ENCODE measurements around the gene CDCP1. TPM values are rescaled to one million over a fixed set of nuclear protein-coding genes. Genes with fewer than 3 reads are reported as not detected.

The CDCP1 gene
- total RNA-seq, 2 donors from 2014 or later = 14.3 to 21.5 TPM

DNA sequence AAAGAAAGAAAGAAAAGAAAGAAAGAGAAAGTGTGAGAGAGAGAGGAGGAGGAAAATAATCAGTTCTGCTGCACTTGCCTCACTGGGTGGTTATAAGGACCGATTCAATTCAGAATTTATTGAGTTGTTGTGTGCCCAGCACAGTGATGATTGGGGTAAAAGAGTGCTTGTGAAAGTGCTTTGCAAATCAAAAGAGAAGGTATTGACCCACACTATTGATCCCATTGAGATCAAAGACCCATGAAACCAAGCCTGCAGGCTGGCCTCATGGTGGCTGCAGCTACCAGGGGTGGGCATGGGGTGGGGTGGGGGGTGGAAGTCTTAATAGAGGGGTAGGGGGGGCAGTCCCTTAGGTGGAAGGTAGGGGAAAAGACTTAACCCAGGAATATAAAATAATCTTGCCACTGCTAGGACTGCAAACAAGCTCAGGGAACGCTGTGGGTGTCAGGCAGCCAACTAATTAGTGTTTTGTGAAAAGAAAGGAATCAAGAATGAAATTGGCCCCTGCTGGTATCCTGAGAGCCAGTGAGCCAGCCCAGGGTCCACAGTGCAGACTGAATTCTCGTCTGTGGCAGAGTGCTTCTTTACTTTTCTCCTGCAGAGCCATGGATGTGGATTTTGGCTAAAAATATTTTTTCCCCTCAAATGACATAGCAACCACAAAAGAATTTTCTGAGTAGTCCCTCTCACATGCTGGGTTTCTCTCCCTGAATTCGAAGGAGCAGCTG lies 85.8 kb downstream of the CDCP1 start:
- Histone ChIP-seq H3K9me3 (no peaks in the 10 kb centered on the region), H3K4me3 (no peak overlapping the region), H3K27me3 (replicated peaks; ENCODE audit: insufficient read depth) (no peaks in the 10 kb centered on the region), H3K36me3 (no peaks in the 10 kb centered on the region), H3K27ac (no peak overlapping the region), H3K4me1 (replicated peaks) (peaks cover 8% of the 10 kb centered on the region)
- TF ChIP-seq POLR2A (IDR thresholded peaks at IDR 0.05) (no peak), POLR2AphosphoS5 (IDR thresholded peaks at IDR 0.05) (no peak)
- TF ChIP-seq, protein P1, sequence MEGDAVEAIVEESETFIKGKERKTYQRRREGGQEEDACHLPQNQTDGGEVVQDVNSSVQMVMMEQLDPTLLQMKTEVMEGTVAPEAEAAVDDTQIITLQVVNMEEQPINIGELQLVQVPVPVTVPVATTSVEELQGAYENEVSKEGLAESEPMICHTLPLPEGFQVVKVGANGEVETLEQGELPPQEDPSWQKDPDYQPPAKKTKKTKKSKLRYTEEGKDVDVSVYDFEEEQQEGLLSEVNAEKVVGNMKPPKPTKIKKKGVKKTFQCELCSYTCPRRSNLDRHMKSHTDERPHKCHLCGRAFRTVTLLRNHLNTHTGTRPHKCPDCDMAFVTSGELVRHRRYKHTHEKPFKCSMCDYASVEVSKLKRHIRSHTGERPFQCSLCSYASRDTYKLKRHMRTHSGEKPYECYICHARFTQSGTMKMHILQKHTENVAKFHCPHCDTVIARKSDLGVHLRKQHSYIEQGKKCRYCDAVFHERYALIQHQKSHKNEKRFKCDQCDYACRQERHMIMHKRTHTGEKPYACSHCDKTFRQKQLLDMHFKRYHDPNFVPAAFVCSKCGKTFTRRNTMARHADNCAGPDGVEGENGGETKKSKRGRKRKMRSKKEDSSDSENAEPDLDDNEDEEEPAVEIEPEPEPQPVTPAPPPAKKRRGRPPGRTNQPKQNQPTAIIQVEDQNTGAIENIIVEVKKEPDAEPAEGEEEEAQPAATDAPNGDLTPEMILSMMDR (IDR thresholded peaks at IDR 0.05) = no peak
- intact Hi-C loops (cut with DNase I) = no loop called here
- WGBS = 75% methylated on average over 4 of the region's 4 CpGs
- DNase-seq (ENCODE audit: low spot score) = no peak

DNA sequence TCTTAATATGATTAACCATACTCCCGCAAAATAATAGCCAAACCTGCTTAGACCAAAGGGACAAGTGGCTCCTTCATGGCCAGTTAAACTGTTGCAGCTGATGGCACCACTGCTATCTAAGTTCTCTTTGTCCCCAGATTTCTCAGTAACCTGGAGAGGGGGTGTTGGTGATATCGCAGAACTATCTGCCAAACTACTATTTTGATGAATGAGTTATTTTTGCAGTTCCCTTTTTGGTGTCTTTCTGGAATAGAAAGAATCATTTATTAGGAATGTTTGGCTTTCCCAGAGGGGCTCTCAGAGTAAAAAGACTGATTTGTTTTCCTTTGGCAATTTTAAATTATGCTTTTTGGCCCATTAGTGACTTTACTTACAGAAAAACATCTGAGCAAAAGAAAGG lies 87.0 kb downstream of the CDCP1 start:
- intact Hi-C loops (cut with DNase I) = no loop called here
- no peak for TF ChIP-seq POLR2AphosphoS5 (IDR thresholded peaks at IDR 0.05)
- TF ChIP-seq, protein P1 (IDR thresholded peaks at IDR 0.05) = no peak
- no peak for TF ChIP-seq POLR2A (IDR thresholded peaks at IDR 0.05)
- Histone ChIP-seq H3K4me3 (no peak overlapping the region), H3K36me3 (no peaks in the 10 kb centered on the region), H3K27me3 (replicated peaks; ENCODE audit: insufficient read depth) (no peaks in the 10 kb centered on the region), H3K9me3 (no peaks in the 10 kb centered on the region), H3K27ac (no peak overlapping the region), H3K4me1 (replicated peaks) (peaks cover 8% of the 10 kb centered on the region)
- DNase-seq (ENCODE audit: low spot score) = no peak
- WGBS = 93% methylated on average over 2 of the region's 2 CpGs

DNA sequence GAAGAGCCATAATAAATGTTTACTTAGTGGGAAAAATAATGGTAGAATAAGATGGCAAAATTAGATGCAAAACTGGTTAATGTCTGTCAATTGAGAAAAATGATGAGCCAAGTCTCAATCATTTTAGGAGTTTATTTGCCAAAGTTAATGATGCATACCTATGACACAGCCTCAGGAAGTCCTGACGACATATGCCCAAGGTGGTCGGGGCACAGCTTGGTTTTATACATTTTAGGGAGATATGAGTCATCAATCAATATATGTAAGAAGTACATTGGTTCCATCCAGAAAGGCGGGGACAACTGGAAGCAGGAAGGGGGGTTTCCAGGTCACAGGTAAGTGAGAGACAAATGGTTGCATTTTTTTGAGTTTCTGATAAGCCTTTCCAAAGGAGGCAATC lies 88.6 kb downstream of the CDCP1 start:
- WGBS = 85% methylated on average over 3 of the region's 3 CpGs
- TF ChIP-seq, protein P1 (IDR thresholded peaks at IDR 0.05) = no peak
- no peak for TF ChIP-seq POLR2AphosphoS5 (IDR thresholded peaks at IDR 0.05)
- TF ChIP-seq POLR2A (IDR thresholded peaks at IDR 0.05) = no peak
- no peaks in the 10 kb centered on the region for H3K36me3 ChIP-seq
- no peaks in the 10 kb centered on the region for H3K9me3 ChIP-seq
- H3K27ac ChIP-seq = peak overlapping the region; percentile 55 to 62
- peaks cover 8% of the 10 kb centered on the region for H3K4me1 ChIP-seq (replicated peaks)
- no peak for DNase-seq (ENCODE audit: low spot score)
- intact Hi-C loops (cut with DNase I) = no loop called here
- H3K4me3 ChIP-seq = no peak overlapping the region
- no peaks in the 10 kb centered on the region for H3K27me3 ChIP-seq (replicated peaks; ENCODE audit: insufficient read depth)

DNA sequence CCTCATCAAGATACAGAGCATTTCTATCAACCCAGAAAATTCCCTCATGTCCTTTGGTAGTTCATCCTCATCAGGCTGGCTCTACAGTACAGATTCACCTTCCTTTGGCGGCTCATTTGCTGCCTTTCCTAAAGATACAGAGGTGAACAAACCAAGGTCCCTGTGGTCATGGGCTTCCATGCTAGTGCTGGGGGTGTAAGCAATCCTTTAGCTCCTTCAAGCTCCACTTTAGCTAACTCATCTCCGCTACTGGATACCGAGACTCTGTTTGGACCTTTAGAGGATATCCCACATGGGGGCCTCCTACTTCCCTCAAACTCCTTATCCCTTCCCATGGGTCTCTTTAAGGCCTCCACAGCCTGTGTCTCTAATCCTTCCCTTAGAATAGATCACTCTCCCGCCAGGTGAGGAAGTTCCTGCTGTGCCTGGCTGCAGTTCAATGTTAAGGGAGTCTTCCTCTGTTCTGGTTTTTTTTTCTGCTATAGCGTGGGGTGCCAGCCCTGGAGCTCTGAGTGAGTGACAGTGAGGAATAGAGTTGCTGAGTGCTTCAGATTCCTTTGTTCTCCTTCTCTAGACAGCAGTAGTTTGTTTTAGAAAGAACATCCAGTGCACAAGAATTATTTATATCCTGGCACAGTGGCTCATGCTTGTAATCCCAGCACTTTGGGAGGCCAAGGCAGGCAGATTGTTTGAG lies 89.4 kb downstream of the CDCP1 start:
- peaks cover 8% of the 10 kb centered on the region for H3K4me1 ChIP-seq (replicated peaks)
- 46% methylated on average over 5 of the region's 5 CpGs for WGBS
- H3K4me3 ChIP-seq = no peak overlapping the region
- DNase-seq (ENCODE audit: low spot score) = peak; percentile 44
- peak overlapping the region; percentile 55 to 62 for H3K27ac ChIP-seq
- intact Hi-C loops (cut with DNase I) = no loop called here
- H3K36me3 ChIP-seq = no peaks in the 10 kb centered on the region
- TF ChIP-seq POLR2A (IDR thresholded peaks at IDR 0.05) (no peak), POLR2AphosphoS5 (IDR thresholded peaks at IDR 0.05) (peak; percentile 83)
- TF ChIP-seq, protein P1 (IDR thresholded peaks at IDR 0.05) = no peak
- H3K9me3 ChIP-seq = no peaks in the 10 kb centered on the region
- no peaks in the 10 kb centered on the region for H3K27me3 ChIP-seq (replicated peaks; ENCODE audit: insufficient read depth)
